Fibroblast of skin of right biceps (primary cell): ENCODE results near the gene DLST.
A peak's percentile ranks its signal among the peaks of the same experiment; 100 is the strongest.
"Not testable (repeated sequence)": the region's sequence is repeated elsewhere in the genome, so short reads cannot be mapped to it uniquely, and the experiment has no call there.

ENCODE experiments used
- DNase-seq: peaks from one replicate; pipeline ENCODE4 v3.0.0-alpha.2; 2013

Gene DLST

GRCh38 chr14:74919421-74920165 lies 37.9 kb downstream of the DLST start:
- DNase-seq: no peak

- no peak for DNase-seq
Measured at GRCh38 chr14:74920281-74920680, 38.6 kb downstream of the DLST start.

DNA sequence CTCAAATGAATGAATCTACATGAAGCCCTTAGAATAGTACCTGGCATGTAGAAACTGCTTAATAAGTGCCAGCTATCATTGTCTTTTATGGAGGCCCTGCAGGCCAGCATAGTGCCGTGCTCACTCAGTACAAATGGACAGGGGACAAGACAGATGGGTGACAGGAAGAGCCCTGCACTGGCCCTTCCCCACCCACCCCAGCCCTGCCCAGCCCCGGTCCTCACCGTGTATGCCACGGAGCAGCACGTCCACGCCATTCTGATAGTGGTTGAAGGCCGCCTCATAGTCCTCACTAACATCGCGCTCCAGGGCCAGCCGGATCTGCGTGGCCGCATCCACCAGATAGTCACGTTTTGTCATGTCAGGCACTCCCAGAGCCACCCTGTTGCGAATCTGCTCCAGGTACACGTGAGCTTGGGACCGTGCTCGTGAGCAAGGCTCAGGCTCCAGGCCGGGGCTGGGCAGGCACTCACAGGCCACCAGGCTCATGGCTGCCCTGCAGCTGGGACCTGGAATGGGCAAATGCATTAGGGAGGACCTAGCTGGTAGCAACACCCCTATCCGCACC lies 39.4 kb downstream of the DLST start:
- no peak for DNase-seq

- no peak for DNase-seq
Measured at GRCh38 chr14:74921987-74922751, 40.5 kb downstream of the DLST start.

DNA sequence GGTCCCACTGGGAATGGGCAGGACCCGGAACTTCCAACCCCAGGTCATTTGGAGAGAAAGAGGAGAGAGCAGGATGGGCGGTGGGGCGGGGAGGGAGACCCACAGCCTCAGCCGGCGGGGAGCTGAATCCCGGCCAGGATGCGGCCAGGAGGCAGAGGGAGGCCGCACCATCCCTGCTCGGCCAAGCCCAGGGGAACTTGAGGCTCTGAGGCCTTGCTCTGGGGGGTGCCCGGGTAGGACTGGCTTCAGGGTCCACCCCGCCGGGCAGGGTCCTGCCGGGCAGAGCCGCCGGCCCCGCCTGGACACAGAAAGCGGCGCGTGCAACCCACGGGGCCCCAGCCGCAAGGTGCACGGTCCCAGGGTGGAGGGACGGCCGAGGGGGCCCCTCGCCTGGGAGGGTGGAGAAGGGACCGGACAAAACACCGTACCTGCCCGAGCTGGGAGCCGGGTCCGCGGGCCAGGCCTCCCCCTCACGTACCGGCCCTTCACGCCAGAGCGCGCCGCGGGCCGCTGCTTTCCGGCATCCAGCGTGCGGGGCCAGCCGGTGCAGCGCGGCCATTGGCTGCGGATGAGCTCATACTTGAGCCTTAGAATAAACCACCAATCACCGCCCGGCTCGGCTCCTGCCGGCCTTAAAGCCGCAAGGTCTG lies 41.2 kb downstream of the DLST start, which contains the start of gene RPS6KL1:
Gene RPS6KL1 (minus strand): TSS at position 509 of the 650 bp plus-strand sequence. CDS start 1,719 bp downstream, outside the sequence.
- DNase-seq: peak; percentile 69

DNA sequence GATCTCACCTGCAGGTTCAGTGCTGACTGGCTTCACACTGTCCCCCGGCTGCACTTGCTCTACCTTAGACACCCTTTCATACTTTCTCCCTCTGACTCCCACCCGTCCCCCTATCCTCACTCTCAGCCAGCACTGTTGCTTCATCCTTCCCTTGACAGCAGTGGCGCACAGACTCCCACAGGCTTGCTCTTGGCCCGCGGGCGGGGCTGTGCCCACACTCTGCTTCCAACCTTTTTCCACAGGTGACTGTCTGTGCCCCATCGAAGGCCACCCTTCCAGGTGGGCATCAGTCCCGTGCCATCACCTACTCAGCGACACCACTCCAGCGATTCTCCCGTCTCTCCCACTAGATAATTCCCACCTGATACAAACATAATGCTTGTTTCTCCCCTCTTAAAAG lies 42.3 kb downstream of the DLST start:
- no peak for DNase-seq

GRCh38 chr14:74927225-74927624 lies 45.5 kb downstream of the DLST start:
- DNase-seq: no peak

DNA sequence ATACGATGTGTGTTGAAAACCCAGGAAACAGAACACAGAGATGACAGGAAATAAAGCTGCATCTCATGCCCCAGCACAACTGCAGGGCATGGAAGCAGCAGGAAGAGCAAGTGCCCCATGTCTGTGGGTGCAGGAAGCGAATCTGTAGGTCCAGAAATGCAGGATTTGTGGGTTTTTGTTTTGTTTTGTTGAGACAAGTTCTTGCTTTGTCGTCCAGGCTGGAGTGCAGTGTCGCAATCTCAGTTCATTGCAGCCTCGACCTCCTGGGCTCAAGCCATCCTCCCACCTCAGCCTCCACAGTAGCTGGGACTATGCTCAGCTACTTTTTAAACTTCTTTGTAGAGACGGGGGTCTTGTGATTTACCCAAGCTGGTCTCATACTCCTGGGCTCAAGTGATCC lies 47.5 kb downstream of the DLST start:
- no peak for DNase-seq

- not testable (repeated sequence) for DNase-seq
Measured at GRCh38 chr14:74931744-74932143, 50.0 kb downstream of the DLST start.

DNA sequence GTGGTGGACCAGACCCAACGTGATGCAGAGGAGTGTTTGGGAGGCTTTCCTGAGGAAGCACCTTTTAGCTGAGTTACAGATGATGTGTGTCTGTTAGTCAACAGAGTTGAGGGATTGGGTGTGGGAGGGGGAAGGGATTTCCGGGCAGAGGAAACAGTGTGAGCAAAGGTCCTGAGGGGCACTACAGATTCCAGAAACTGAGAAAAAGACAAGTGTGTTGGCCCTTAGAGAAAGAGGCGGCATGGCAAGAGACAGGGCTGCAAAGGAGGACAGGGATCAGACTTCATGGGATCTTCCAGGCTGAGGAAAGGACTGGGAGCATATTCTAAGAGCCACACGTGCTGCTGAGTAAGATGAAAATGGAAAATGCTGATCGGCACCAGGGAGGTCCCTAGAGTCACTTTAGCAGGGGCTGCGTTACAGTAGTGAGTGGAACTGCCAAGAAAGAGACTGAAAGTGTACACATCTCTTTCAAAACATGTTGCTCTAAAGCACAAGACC lies 50.7 kb downstream of the DLST start:
- no peak for DNase-seq

- DNase-seq: not testable (repeated sequence)
Measured at GRCh38 chr14:74932936-74933335, 51.2 kb downstream of the DLST start.

GRCh38 chr14:74934041-74934440 lies 52.3 kb downstream of the DLST start:
- no peak for DNase-seq

- no peak for DNase-seq
Measured at GRCh38 chr14:74934476-74935359, 53.0 kb downstream of the DLST start.

- no peak for DNase-seq
Measured at GRCh38 chr14:74935360-74935680, 53.6 kb downstream of the DLST start.

DNA sequence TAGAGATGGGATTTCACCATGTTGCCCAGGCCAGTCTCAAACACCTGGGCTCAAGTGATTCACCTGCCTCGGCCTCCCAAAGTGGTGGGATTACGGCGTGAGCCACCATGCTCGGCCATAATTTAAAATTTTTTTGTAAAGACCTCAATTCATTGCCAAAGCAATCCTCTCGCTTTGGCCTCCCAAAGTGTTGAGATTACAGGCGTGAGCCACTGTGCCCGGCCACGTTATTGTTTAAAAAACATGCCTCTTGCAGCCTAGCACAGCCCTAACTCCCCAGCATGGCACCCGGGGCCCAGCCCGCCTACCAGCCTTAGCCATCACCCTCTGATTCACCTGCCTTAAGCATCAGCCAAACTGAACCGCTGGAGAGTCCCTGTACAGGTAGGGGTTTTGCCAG lies 54.4 kb downstream of the DLST start:
- DNase-seq: no peak

- DNase-seq: no peak
Measured at GRCh38 chr14:74936731-74937130, 55.0 kb downstream of the DLST start.

DNA sequence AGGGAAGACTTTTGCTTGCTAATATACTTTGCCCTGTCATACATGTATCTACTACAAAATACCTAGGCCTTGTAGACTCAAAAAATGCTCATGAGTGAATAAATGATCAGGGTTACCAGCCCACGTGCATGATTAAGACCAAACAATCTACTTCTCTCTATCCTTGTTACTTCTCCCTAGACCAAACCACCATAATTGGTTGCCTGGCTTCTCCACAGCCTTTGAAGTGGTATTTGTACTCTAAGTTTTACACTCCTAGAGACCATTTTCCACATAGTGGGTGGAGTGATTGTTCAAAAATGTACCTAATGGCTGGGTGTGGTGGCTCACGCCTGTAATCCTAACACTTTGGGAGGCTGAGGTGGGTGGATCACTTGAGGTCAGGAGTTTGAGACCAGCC lies 55.5 kb downstream of the DLST start:
- DNase-seq: no peak

DNA sequence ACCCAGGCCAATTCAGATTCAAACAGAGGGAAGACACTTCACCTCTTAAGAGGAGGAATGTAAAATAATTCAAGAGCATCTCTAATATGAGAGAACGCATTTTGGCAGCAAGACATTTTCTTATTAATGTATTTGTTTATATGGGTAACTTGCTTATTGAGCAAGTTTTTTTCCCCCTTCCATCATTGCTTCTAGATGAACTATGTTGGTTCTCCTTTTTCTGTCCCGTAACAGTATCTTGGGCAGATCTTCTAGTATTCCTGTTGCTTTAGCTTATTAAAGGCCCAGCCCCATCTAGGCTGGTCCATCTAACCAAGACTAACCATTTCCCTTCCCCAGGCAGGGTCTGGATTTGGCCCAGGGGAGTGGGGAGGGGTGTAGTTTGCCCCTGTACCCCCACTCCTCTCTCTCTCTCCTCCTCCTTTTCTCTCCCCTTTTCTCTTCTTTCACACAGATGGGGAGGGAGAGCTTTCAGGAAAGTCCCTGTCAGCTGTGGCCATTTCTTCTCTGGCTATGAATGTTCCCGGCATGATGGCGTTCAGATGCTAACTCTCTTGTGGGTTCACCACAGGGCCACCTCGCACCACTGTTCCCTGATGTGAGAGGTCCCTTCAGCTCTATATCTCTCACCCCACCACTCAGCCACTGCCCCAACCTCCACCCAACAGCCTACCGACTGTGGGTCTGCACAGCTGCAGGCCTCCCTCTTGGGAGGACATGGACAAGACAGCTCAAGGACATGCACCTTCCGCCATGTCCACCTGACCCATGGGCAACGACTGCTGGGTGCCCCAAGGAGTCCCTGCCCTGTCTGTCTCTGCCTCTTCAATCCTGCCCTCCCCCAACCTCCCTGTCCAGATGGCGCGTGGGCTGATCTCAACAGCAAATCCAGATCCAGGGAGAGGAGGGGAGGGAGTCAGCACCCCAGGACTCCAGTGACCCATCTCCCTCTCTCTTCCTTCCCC lies 57.1 kb downstream of the DLST start:
- no peak for DNase-seq

DNA sequence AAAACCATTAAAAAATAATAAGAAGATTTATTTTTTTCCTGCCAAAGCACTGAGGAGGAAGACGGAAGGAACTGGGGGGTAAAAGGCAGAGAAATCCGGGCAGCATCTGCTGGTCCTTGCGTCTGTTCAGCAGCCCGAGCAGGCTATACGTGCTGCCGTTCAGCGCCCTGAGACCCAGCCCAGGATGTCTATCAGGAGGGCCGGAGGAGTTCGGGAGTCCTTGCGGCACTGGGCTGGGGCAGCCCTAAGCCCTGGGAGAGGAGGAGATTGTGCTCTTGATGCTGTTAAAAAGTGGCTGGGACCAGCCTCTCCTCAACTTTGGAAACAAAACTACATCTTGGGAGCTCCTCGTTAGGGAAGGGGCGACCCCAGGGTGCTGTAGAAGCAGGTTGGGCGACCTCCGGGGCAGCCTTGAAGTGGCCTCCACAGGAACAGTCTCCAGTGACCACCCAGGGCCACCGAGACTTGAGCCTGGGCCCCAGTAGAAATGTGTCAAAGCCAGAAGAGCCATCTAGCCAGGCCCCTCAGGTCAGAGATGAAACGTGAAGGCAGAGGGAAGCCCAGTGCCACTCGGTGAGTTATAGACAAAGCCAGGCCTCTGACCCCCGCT lies 59.3 kb downstream of the DLST start:
- no peak for DNase-seq

- DNase-seq: peak; percentile 56
Measured at GRCh38 chr14:74941676-74942097, 60.0 kb downstream of the DLST start.

DNA sequence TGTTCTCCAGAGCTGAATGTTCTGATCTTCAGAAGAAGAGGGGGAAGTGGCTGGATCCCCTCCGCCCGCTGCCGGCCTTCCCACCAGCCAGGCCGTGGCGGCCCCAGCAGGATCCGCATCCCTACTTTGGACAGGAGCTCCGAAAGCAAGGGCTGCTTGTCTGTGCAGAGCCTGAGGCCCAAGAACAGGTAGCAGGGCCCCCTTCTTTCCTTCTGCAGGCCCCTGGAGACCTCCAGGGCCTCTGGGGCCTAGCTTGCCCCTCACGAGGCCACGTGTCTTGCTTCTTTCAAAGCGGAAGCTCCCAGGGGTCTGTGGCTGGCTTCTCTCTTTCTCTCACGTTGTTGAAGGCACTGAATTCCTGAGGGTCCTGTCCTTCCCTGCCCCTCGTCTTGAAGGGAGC lies 60.5 kb downstream of the DLST start:
- DNase-seq: no peak
